Measurements from ENCODE around the gene CCDC195.

The CCDC195 gene

DNA sequence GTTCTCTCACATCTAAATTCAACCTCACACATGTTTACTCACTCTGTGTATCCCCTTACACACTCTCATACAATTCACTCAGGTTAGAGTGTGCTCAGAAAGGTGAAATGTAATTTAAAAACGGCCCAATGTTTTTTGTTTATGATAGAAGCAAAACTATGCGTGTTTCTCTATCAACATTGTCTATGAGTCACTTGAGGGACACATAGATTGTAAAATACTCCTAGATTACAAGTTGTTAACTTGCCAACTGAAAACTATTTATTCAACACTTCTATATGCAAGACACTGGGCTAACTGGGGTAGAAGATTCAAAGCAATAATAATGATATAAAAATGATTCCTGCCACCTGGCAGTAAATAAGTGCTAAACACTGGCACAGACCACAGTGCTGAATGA is 24.6 kb downstream of the CCDC195 start:
- no peak overlapping the region for H3K4me3 ChIP-seq (ENCODE audit: low read depth, low read length)
- TF ChIP-seq, protein P1, sequence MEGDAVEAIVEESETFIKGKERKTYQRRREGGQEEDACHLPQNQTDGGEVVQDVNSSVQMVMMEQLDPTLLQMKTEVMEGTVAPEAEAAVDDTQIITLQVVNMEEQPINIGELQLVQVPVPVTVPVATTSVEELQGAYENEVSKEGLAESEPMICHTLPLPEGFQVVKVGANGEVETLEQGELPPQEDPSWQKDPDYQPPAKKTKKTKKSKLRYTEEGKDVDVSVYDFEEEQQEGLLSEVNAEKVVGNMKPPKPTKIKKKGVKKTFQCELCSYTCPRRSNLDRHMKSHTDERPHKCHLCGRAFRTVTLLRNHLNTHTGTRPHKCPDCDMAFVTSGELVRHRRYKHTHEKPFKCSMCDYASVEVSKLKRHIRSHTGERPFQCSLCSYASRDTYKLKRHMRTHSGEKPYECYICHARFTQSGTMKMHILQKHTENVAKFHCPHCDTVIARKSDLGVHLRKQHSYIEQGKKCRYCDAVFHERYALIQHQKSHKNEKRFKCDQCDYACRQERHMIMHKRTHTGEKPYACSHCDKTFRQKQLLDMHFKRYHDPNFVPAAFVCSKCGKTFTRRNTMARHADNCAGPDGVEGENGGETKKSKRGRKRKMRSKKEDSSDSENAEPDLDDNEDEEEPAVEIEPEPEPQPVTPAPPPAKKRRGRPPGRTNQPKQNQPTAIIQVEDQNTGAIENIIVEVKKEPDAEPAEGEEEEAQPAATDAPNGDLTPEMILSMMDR (IDR thresholded peaks at IDR 0.05; ENCODE audit: borderline replicate concordance, insufficient read depth, low read depth, low read length): no peak

DNA sequence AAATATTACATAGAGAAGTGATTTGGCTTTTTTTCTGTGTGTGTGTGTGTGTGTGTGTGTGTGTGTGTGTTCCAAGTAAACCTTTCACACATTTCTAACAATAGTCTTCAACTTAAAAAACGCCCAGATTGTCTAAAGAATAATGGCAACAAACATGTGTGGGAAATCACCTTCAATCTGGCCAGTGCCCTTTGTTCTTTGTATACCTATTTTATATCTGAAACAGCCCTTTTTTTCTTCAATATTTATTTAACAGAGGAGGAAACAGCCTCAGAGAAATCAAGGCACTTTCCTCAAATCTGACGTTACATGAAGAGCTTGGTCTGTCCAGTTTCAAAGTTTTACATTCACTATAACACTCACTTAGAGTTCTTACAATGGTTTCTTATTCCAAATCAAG is 25.3 kb downstream of the CCDC195 start:
- TF ChIP-seq, protein P1 (IDR thresholded peaks at IDR 0.05; ENCODE audit: borderline replicate concordance, insufficient read depth, low read depth, low read length): no peak
- H3K4me3 ChIP-seq (ENCODE audit: low read depth, low read length): no peak overlapping the region

GRCh38 chr2:224689539-224689938 is 26.6 kb downstream of the CCDC195 start:
- H3K4me3 ChIP-seq (ENCODE audit: low read depth, low read length): no peak overlapping the region
- TF ChIP-seq, protein P1 (IDR thresholded peaks at IDR 0.05; ENCODE audit: borderline replicate concordance, insufficient read depth, low read depth, low read length): no peak

- TF ChIP-seq, protein P1 (IDR thresholded peaks at IDR 0.05; ENCODE audit: borderline replicate concordance, insufficient read depth, low read depth, low read length): no peak
- no peak overlapping the region for H3K4me3 ChIP-seq (ENCODE audit: low read depth, low read length)
Observed at GRCh38 chr2:224688997-224689396, 27.2 kb downstream of the CCDC195 start.

GRCh38 chr2:224687156-224687555 is 29.0 kb downstream of the CCDC195 start:
- TF ChIP-seq, protein P1 (IDR thresholded peaks at IDR 0.05; ENCODE audit: borderline replicate concordance, insufficient read depth, low read depth, low read length): no peak
- H3K4me3 ChIP-seq (ENCODE audit: low read depth, low read length): no peak overlapping the region

- TF ChIP-seq, protein P1 (IDR thresholded peaks at IDR 0.05; ENCODE audit: borderline replicate concordance, insufficient read depth, low read depth, low read length): no peak
- no peak overlapping the region for H3K4me3 ChIP-seq (ENCODE audit: low read depth, low read length)
Observed at GRCh38 chr2:224685121-224685520, 31.0 kb downstream of the CCDC195 start.

- H3K4me3 ChIP-seq (ENCODE audit: low read depth, low read length): no peak overlapping the region
- TF ChIP-seq, protein P1 (IDR thresholded peaks at IDR 0.05; ENCODE audit: borderline replicate concordance, insufficient read depth, low read depth, low read length): no peak
Observed at GRCh38 chr2:224682134-224682533, 34.0 kb downstream of the CCDC195 start.
